IPS DF 6.9 (cell line): ENCODE data around the gene HTD2.
"Not testable (repeated sequence)": the region's sequence is repeated elsewhere in the genome, so short reads cannot be mapped to it uniquely, and the experiment has no call there.

ENCODE experiments used
- DNase-seq: peaks from one replicate; pipeline ENCODE4 v3.0.0-alpha.2; 2013; ENCODE audit warnings: low read depth, low spot score
- H3K27ac ChIP-seq: one replicate; pipeline ENCODE4 v1.5.1; 2013; ENCODE audit warnings: low read length, control low read depth
- H3K27me3 ChIP-seq: 2 replicates; pipeline ENCODE4 v1.6.1; 2013; ENCODE audit warnings: mild to moderate bottlenecking, low read length; ENCODE audit not compliant: control insufficient read depth, insufficient read depth
- H3K36me3 ChIP-seq: 2 replicates; pipeline ENCODE4 v1.6.1; 2013; ENCODE audit warnings: low read length; ENCODE audit not compliant: control insufficient read depth, insufficient read depth
- H3K4me1 ChIP-seq: 2 replicates; pipeline ENCODE4 v1.6.1; 2013; ENCODE audit warnings: low read length; ENCODE audit not compliant: control insufficient read depth, insufficient read depth
- H3K4me3 ChIP-seq: 2 replicates; pipeline ENCODE4 v1.5.1; 2013; ENCODE audit warnings: mild to moderate bottlenecking, low read length
- H3K9me3 ChIP-seq: 2 replicates; pipeline ENCODE4 v1.6.1; 2013; ENCODE audit warnings: low read length, inconsistent platforms; ENCODE audit not compliant: control insufficient read depth, insufficient read depth
- WGBS: extraction: QIAGEN DNeasy Blood & Tissue Kit; methylation state at CpG from one replicate; pipeline ENCODE4 v1.1.7; 2013; ENCODE audit warnings: mixed read lengths, missing lambda C conversion rate; ENCODE audit not compliant: insufficient read length, insufficient coverage; 5-methylcytosine and 5-hydroxymethylcytosine counted together

HTD2 gene

GRCh38 chr3:58272891-58273290, 33.4 kb upstream of the HTD2 start:
- Histone ChIP-seq H3K27ac (no peak overlapping the region), H3K36me3 (no peaks in the 10 kb centered on the region)

GRCh38 chr3:58273362-58273761, 33.0 kb upstream of the HTD2 start:
- not testable (repeated sequence) for H3K9me3 ChIP-seq, H3K27ac ChIP-seq, DNase-seq, H3K27me3 ChIP-seq, H3K36me3 ChIP-seq, H3K4me3 ChIP-seq, H3K4me1 ChIP-seq
- WGBS: no CpG with 5 or more reads among the region's 3 CpGs

More at GRCh38 chr3:58272891-58273290, 33.4 kb upstream of the HTD2 start:
- H3K9me3 ChIP-seq: no peaks in the 10 kb centered on the region
- DNase-seq: no peak
- H3K4me3 ChIP-seq: no peak overlapping the region
- no CpG with 5 or more reads among the region's 3 CpGs for WGBS
- H3K27me3 ChIP-seq: no peaks in the 10 kb centered on the region
- no peaks in the 10 kb centered on the region for H3K4me1 ChIP-seq

- Histone ChIP-seq H3K4me1 (no peaks in the 10 kb centered on the region), H3K4me3 (no peak overlapping the region), H3K27me3 (no peaks in the 10 kb centered on the region), H3K9me3 (no peaks in the 10 kb centered on the region), H3K27ac (no peak overlapping the region), H3K36me3 (no peaks in the 10 kb centered on the region)
- DNase-seq: no peak
- no CpG with 5 or more reads among the region's 3 CpGs for WGBS
Measured at GRCh38 chr3:58274027-58274614, 32.2 kb upstream of the HTD2 start.

GRCh38 chr3:58281069-58281468, 25.3 kb upstream of the HTD2 start:
- no peak overlapping the region for H3K27ac ChIP-seq
- H3K9me3 ChIP-seq: no peaks in the 10 kb centered on the region
- no peak overlapping the region for H3K4me3 ChIP-seq
- H3K36me3 ChIP-seq: no peaks in the 10 kb centered on the region
- no CpG with 5 or more reads among the region's 7 CpGs for WGBS
- DNase-seq: no peak
- no peaks in the 10 kb centered on the region for H3K4me1 ChIP-seq
- no peaks in the 10 kb centered on the region for H3K27me3 ChIP-seq

- DNase-seq: no peak
- no peaks in the 10 kb centered on the region for H3K27me3 ChIP-seq
- WGBS: no CpG with 5 or more reads among the region's 7 CpGs
- H3K27ac ChIP-seq: no peak overlapping the region
- no peak overlapping the region for H3K4me3 ChIP-seq
- no peaks in the 10 kb centered on the region for H3K4me1 ChIP-seq
- H3K36me3 ChIP-seq: no peaks in the 10 kb centered on the region
- H3K9me3 ChIP-seq: no peaks in the 10 kb centered on the region
Measured at GRCh38 chr3:58285334-58285733, 21.0 kb upstream of the HTD2 start.

- no peaks in the 10 kb centered on the region for H3K9me3 ChIP-seq
- DNase-seq: no peak
- no peaks in the 10 kb centered on the region for H3K36me3 ChIP-seq
- no CpG with 5 or more reads among the region's 6 CpGs for WGBS
- H3K4me1 ChIP-seq: no peaks in the 10 kb centered on the region
- H3K27ac ChIP-seq: no peak overlapping the region
- H3K27me3 ChIP-seq: no peaks in the 10 kb centered on the region
- no peak overlapping the region for H3K4me3 ChIP-seq
Measured at GRCh38 chr3:58287354-58287753, 19.0 kb upstream of the HTD2 start.

- no peak for DNase-seq
- no peaks in the 10 kb centered on the region for H3K4me1 ChIP-seq
- no CpG with 5 or more reads among the region's 4 CpGs for WGBS
- H3K27ac ChIP-seq: no peak overlapping the region
- H3K4me3 ChIP-seq: no peak overlapping the region
- no peaks in the 10 kb centered on the region for H3K36me3 ChIP-seq
- H3K27me3 ChIP-seq: no peaks in the 10 kb centered on the region
- no peaks in the 10 kb centered on the region for H3K9me3 ChIP-seq
Measured at GRCh38 chr3:58288011-58288728, 18.1 kb upstream of the HTD2 start.

GRCh38 chr3:58288964-58289613, 17.2 kb upstream of the HTD2 start:
- H3K4me3 ChIP-seq, H3K4me1 ChIP-seq, DNase-seq, H3K9me3 ChIP-seq, H3K27ac ChIP-seq, H3K36me3 ChIP-seq, H3K27me3 ChIP-seq: not testable (repeated sequence)
- WGBS: no CpG with 5 or more reads among the region's 4 CpGs

- H3K4me1 ChIP-seq, H3K27me3 ChIP-seq, H3K27ac ChIP-seq, H3K4me3 ChIP-seq, DNase-seq, H3K9me3 ChIP-seq, H3K36me3 ChIP-seq: not testable (repeated sequence)
- no CpG with 5 or more reads among the region's 33 CpGs for WGBS
Measured at GRCh38 chr3:58290446-58290845, 15.9 kb upstream of the HTD2 start.

- H3K4me3 ChIP-seq: no peak overlapping the region
- no CpG with 5 or more reads among the region's 9 CpGs for WGBS
- no peak for DNase-seq
- H3K36me3 ChIP-seq: no peaks in the 10 kb centered on the region
- no peaks in the 10 kb centered on the region for H3K4me1 ChIP-seq
- no peak overlapping the region for H3K27ac ChIP-seq
- H3K27me3 ChIP-seq: no peaks in the 10 kb centered on the region
- no peaks in the 10 kb centered on the region for H3K9me3 ChIP-seq
Measured at GRCh38 chr3:58291671-58292338, 14.5 kb upstream of the HTD2 start.
